NB4 (cell line): Measurements from ENCODE around the gene ZNF786.
"Not testable (repeated sequence)": the region's sequence is repeated elsewhere in the genome, so short reads cannot be mapped to it uniquely, and the experiment has no call there.

Experiments used
- DNase-seq: peaks from one replicate; pipeline ENCODE4 v3.0.0; 2010; ENCODE audit warnings: low read depth
- H3K4me3 ChIP-seq: one replicate; pipeline ENCODE4 v1.5.1; 2011; ENCODE audit warnings: mild to moderate bottlenecking, low read depth, low read length, moderate library complexity
- CTCF ChIP-seq: IDR thresholded peaks from one replicate; pipeline ENCODE4 v1.5.1; 2012; ENCODE audit warnings: low read depth, low read length
- MAX ChIP-seq: IDR thresholded peaks from 2 replicates; pipeline ENCODE4 v1.6.1; 2011; ENCODE audit warnings: low read depth, low read length
- MYC ChIP-seq: IDR thresholded peaks from 2 replicates; pipeline ENCODE4 v1.6.1; 2011; ENCODE audit warnings: low read depth, low read length
- POLR2A ChIP-seq: IDR thresholded peaks from 2 replicates; pipeline ENCODE4 v1.6.1; 2011; ENCODE audit warnings: mild to moderate bottlenecking; ENCODE audit not compliant: insufficient read length; ENCODE audit errors: extremely low read depth

Gene ZNF786

GRCh38 chr7:149067869-149068268 lies 22.6 kb downstream of the ZNF786 start:
- no peak for TF ChIP-seq CTCF
- no peak for TF ChIP-seq POLR2A
- no peak for TF ChIP-seq MYC
- no peak for TF ChIP-seq MAX
- no peak overlapping the region for H3K4me3 ChIP-seq
- DNase-seq = peak; percentile 36

GRCh38 chr7:149063476-149063875 lies 27.0 kb downstream of the ZNF786 start:
- no peak for DNase-seq
- no peak overlapping the region for H3K4me3 ChIP-seq
- TF ChIP-seq POLR2A (no peak), MAX (no peak), MYC (no peak), CTCF (no peak)

GRCh38 chr7:149062217-149062899 lies 28.2 kb downstream of the ZNF786 start:
- not testable (repeated sequence) for DNase-seq, H3K4me3 ChIP-seq

- no peak overlapping the region for H3K4me3 ChIP-seq
- no peak for TF ChIP-seq CTCF
- TF ChIP-seq POLR2A = no peak
- TF ChIP-seq MAX = no peak
- no peak for TF ChIP-seq MYC
- no peak for DNase-seq
Measured at GRCh38 chr7:149060156-149060555, 30.4 kb downstream of the ZNF786 start.

GRCh38 chr7:149053885-149054284 lies 36.6 kb downstream of the ZNF786 start:
- DNase-seq = no peak

More at GRCh38 chr7:149053885-149054284, 36.6 kb downstream of the ZNF786 start:
- no peak overlapping the region for H3K4me3 ChIP-seq
- TF ChIP-seq MYC = no peak
- TF ChIP-seq CTCF = no peak
- TF ChIP-seq POLR2A = no peak
- no peak for TF ChIP-seq MAX
